ENCODE data around the gene FBLN5. TPM values are rescaled to one million over a fixed set of nuclear protein-coding genes. Genes with fewer than 3 reads are reported as not detected.
A peak's percentile ranks its signal among the peaks of the same experiment; 100 is the strongest.

The FBLN5 gene, protein sequence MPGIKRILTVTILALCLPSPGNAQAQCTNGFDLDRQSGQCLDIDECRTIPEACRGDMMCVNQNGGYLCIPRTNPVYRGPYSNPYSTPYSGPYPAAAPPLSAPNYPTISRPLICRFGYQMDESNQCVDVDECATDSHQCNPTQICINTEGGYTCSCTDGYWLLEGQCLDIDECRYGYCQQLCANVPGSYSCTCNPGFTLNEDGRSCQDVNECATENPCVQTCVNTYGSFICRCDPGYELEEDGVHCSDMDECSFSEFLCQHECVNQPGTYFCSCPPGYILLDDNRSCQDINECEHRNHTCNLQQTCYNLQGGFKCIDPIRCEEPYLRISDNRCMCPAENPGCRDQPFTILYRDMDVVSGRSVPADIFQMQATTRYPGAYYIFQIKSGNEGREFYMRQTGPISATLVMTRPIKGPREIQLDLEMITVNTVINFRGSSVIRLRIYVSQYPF
- total RNA-seq (2014; rRNA removed; shearing (Covaris generic)), result under 0.01 TPM in 1 of 2 replicates, not detected in the other

DNA sequence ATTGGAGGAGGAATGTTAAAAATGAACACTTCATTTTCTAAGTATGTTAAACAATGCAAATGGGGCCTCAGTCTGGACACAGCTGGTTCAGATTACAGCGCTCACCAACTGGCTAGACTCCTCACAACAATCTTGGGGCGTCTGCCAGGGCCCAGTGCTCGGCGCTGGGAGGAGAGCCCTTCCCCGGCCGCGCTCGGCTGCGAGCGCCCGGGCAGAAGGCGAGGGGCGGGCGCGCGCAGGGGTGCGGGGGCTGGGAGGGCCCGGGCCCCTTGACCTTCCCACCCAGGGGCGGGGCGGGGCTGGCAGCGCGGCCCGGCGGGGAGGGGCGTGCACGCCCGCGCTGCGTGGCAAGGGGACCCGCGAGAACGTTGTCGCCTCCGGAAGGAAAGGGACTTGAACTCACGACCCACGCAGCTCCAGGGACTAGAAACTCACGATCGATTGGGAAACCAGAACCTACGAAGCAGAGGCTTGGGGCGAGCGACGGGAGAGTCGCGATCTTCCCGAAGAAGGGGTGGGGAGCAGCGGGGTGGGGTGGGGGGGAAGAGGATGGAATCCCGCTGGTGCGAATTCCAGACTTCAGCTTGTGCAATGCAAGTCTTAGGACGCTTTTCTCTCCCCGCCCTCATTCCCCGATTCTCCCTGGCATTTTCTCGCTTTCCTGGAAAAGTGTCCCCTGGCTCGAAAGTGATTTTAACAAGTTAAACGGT lies at the start of gene FBLN5:
Gene FBLN5, minus strand, starts transcription at position 220 of the 710 bp plus-strand sequence. CDS start 465 bp downstream, outside the sequence.
- DNase-seq (ENCODE audit: low read depth), result peak; percentile 56

DNA sequence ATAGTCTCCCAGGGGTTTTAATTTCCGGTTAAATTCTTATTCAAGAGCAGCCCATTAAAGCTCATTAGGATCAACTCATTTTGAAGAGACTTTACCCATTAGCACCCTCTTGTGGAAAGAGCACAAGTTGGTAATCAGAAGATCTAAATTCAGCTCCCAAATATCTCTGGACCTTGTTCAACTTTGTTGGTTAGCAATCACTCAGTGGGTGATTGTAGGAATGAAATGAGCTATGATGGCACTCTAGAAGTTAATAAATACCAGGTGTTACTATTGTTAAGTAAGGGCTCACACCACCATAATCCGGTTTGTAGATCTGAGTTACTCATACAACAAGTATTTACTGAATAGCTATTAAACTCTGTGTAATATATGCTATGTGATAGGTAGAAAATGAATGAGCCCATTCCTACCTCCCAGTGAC lies 49.5 kb upstream of the FBLN5 start:
- peak; percentile 47 for DNase-seq (ENCODE audit: low read depth)

DNA sequence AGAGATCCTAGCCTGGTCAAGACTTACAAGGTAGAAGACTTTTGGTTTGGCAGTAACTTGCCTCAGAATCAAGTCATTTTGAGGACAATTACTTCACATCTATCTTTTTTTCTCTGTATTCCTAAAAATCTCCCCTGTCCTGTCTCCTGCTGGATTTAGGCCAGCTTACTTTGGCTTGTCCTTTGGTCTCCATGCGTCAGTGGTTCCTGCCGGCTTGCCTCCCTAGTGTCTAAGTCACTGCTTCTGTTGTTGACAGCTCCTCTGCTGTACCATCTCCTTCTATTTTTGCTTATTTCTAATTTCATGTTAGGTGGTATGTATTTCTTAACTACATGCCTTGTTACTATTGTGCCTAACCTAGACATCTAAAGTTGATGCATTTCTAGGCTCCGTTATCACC lies 39.7 kb upstream of the FBLN5 start:
- DNase-seq (ENCODE audit: low read depth), result no peak

DNA sequence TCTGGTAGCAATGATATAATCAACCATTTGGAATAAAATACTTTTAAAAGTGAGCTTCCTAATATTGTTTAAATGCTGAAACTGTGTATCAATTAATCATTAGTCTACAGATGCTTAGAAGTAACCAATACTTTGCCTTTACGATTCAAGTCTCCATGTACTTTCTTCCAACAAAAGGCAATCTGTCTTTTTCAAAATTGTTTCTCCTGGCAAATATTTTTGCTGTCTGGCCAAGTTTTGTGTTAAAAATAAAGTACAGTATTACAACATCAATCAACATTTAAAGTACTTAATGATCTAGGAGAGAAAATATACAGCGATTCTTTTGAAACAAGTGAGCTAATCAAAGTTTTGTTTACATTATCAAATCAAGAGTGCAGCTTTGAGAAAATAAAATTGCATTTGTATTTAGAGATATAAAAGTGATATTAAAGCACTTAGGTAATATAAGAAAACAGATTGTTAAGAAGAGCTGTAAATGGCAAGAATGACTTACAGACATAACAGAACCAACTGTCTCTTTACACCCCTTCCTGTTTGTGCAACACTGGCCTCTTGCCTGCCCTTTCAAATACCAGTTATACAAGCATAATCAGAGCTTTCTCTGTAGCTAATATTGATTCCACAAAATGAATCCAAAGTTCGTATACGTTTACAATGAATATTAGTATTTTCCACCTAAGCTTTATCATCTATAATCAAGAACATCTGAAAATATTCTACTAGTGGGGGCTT lies 38.2 kb upstream of the FBLN5 start:
- DNase-seq (ENCODE audit: low read depth), result no peak

DNA sequence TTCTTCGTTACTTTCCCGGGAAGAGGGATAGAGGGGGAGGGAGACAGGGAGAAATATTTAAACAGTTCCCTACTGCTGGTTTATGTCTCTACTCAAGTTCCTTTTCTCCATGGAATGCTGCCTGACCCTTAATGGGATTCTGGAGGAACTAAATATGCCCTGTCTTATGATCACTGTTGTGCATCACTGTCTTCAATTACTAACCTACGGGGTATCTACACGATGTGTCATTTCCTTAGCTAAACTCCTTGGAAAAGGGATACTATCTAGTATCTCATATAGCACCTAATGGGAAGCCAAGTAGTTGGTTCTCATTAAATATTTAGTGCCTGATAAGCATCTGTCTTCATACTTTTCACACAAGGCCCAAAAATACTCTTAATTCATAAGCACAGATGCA lies 37.5 kb upstream of the FBLN5 start:
- no peak for DNase-seq (ENCODE audit: low read depth)

DNA sequence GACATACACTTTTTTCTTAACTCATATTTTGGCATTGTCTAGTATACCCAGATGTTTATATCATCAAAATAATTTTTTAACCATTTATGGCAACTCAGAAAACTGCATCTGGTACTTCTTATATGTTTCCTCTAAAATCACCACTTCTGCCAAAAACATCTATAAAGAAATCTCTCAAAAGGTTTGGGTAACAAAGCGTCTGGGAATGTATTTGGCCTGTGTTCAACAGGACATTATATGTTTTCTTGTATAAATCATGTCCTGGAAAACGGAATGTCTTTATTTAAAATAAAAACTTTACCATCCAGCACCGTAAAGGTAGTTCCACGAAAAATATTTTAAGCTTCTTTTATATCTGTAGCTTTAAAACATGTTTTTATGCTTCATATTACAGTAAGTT lies 36.1 kb upstream of the FBLN5 start:
- no peak for DNase-seq (ENCODE audit: low read depth)

DNA sequence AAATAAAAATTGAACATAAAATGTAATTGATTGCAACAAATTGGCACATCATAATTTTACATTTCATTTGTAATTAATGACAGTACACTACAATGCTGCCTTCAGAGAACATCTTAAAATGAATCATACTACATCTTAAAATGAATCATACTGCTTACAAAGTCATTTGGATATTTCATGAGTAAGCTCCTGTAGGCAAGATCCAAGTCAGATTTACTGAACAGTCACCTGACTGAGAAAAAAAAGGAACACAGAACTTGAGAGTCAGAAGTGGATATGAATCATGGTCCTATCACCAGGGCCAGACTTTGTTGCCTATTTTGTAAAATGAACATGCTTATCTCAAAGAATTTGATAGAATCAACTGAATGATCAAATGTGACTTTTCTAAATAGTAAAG lies 32.7 kb upstream of the FBLN5 start:
- DNase-seq (ENCODE audit: low read depth), result peak; percentile 81

DNA sequence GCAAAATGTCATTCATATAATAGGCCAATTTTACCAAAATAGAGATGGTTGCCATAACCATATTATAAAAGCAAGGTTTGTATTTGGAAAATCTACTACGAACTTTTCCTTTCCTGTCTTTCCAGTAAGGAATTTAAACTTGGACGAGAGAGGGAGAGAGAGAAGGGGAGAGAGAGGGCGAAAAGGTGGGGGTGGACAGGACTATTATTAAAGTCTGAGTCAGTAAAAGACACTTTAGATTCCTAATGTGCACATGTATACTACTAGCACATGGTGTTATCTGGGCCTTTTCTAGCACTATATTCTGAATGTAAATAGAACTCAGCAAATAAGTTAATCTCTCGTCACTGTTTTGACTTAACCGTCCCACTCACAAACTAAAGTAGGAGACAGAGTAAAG lies 30.4 kb upstream of the FBLN5 start:
- DNase-seq (ENCODE audit: low read depth), result no peak

DNA sequence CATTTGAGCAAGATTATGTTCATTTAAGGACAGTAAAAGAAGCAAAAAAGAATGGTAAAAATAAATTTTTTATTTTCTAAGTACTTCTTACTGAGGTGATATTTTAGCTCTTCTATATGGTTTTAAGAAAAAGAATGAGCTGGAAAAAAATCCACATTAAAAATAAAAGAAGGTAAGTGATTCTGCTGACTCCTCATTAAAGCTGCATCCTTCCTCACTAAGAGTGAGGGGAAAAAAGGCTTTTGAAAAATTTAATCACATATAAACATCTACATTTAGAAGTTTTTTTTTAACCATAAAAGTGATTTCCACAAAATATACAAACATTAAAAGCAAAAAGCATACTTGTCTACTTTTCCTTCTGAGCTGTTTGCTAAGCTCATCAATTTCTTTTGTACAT lies 28.3 kb upstream of the FBLN5 start:
- DNase-seq (ENCODE audit: low read depth), result no peak

DNA sequence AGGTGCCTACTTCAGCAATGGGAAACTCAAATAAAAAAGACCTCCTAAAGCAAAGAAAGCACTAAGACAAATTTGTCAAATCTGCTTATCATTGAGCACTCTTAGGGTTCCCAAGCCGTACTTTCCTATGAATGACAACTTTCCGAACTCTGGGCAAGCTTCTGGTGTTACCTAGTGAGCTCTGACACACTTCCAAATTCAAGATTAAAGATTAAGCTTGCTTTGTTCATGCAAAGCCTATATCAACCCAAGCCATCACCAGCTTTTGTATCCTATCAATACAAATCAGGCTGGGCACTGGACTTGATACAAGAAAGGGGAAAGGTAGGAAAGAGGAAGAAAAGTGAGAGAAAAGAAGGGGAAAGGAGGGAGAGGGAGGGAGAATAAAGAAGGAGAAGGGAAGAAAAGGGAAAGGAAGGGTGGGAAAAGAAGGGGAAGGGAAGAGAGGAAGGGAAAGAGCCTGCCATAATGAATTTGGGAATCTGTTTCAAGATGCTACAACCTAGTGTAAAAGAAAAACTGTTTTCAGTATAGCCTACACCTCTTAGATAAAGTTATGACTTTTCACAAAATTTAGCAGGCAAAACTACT lies 23.8 kb upstream of the FBLN5 start:
- no peak for DNase-seq (ENCODE audit: low read depth)

DNA sequence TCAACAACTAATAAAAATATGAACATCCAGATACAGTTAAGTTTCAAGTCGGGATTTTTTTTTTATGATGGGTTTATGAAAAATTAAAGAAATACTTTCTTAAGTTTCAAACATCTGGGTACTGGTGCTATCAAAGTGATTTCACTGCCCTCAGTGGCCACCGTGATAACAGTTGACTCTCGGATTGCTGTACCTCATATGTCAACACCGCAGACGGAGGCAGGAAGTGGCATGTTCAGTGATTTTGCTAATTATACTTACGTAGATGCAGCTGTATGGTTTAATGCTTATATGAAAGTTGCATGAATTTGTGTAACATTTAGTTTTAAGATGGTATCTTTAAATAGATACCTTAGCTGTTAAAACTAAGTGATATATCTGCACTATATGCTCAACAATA lies 20.8 kb upstream of the FBLN5 start:
- no peak for DNase-seq (ENCODE audit: low read depth)

DNA sequence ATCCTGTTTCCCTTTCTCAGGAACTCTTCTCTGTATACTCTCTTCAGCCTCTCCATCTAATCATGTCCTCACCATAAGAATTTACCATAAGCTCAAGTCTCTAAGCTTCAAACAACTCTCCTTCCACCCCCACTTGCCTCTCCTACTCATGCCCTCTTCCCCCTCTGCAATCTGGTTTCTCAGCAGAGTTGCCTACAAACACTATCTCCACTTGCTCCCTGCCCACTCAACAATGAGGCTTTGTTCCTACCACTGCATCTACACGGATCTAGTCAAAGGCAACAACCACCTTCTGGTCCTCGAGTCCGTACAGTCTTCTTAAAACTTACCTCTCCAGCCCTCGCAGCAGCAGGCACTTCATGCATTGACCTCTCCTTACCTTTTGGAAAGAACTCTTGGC lies 17.2 kb upstream of the FBLN5 start:
- no peak for DNase-seq (ENCODE audit: low read depth)

DNA sequence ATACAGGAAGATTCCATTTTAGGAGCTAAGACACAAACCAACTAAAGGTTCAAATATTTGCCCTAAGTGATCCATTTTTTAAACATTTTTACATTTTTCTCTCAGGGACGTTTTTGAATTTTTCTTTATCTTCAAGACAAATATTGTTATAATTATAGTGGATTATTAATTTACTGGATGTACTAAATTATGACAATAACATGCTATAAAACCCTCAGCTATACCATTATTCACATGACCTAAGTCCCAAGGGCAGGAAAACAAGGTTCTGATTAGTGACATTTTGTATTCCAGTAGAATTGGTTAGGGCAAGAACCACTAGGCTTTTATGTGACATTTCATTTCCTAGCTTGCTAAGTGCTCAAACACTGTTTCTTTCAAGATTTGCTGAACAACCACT lies 16.5 kb upstream of the FBLN5 start:
- DNase-seq (ENCODE audit: low read depth), result no peak

DNA sequence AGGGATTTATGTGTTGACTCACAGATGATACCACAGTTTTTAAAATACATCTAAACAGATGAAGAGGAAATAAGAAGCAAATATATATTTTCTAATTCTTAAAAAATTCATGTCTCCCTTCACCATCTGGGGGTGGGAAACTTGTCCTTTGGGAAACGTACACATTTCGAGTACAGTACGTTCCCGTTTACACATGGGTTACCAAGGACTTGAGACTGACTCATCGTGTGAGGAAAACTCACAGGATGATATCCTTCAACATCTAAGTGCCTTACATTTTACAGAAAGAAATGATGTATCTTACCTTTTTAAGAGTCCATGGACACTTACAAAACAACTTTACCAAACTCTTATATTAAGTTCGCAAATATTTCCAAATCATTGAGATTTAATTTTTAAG lies 16.0 kb upstream of the FBLN5 start:
- no peak for DNase-seq (ENCODE audit: low read depth)

DNA sequence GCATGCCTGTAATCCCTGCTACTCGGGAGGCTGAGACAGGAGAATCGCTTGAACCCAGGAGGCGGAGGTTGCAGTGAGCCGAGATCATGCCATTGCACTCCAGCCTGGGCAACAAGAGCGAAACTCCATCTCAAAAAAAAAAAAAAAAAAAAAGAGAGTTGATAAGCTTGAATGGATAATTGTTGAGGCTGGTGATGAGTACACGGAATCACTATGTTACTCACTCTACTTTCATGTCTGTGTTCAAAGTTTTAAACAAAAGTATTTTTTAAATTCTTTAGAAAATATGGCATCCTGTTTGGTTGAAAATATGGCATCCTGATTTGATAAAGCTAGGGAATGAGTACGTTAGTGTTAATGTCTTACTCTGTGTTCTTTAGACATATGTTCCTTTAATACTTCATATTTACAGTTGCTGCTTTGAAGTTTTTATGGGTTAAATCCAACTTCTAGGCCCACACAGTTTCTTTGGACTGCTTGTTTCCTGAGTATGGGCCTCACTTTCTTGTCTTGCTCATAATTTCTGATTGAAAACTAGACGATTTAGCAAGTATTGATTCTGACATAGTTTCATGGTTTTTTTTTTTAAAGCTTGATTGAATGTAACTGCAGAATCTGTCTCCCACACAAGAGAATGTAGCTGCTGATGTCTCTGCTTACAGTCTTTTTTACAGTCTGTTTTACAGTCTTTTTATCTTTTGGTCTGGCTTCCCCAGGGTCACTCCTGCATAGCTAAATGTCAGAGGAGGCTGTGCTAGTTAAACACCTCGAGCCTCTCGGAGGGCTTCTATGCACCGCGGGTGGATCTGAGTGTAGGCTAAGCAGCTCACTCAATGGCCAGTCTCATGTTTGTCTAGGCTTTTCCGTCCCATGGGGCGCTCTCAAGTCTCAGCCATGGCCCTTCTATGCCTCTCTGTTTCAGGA lies 14.1 kb upstream of the FBLN5 start:
- DNase-seq (ENCODE audit: low read depth), result no peak

DNA sequence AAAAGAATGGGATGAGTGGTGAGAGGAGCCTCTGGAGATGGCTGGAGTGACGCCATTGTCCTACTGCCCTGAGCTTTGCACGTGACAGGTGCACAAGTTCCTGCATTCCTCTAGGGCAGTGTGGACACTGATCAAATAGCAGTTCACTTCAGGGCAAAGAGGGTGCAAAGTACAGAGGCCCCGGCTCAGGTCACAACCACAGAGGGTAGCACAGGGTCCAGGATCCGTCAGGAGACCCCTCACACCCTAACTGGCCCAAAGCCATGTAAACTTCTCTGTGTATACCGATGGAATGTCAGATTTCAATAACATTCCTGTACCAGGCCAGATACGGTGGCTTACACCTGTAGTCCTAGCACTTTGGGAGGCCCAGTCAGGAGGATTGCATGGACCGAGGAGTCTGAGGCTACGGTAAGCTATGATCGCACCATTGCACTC lies 10.4 kb upstream of the FBLN5 start:
- no peak for DNase-seq (ENCODE audit: low read depth)

DNA sequence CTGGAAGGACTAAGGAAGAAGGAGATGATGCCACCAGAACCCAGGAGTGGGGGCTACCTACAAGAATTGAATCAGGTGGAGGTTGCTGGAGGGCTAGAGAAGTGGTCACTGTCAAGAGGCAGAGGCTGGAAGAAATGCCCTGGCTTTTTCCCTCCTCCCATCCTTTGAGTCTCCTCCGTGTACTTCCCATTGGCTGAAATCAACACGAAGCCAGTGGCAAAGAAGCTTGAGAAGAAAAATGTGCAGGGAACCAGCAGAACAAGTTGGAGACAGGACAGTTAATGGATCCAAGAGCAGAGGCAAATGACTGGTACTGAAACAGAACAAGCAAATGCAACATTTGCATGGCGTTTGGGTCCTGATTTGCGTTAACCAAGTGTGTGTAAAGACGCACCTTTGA lies 9.1 kb upstream of the FBLN5 start:
- no peak for DNase-seq (ENCODE audit: low read depth)

DNA sequence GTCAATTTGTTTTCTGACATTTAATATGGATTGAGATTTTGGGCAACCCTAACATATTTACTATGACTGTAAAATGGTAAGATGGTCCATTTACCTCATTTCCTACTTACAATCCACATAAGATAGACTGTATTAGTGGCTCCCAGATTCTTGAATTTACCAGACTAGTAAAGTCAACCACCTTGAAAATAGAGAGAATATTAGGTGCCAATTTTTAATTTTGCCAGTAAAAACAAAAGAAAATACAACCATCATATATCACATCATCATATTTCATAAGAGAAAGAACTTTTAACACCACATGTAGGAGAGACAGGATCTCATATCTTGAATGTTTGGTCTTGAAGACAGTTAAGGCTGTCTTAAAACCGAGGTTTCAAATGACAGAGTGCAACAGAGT lies 7.7 kb upstream of the FBLN5 start:
- no peak for DNase-seq (ENCODE audit: low read depth)

DNA sequence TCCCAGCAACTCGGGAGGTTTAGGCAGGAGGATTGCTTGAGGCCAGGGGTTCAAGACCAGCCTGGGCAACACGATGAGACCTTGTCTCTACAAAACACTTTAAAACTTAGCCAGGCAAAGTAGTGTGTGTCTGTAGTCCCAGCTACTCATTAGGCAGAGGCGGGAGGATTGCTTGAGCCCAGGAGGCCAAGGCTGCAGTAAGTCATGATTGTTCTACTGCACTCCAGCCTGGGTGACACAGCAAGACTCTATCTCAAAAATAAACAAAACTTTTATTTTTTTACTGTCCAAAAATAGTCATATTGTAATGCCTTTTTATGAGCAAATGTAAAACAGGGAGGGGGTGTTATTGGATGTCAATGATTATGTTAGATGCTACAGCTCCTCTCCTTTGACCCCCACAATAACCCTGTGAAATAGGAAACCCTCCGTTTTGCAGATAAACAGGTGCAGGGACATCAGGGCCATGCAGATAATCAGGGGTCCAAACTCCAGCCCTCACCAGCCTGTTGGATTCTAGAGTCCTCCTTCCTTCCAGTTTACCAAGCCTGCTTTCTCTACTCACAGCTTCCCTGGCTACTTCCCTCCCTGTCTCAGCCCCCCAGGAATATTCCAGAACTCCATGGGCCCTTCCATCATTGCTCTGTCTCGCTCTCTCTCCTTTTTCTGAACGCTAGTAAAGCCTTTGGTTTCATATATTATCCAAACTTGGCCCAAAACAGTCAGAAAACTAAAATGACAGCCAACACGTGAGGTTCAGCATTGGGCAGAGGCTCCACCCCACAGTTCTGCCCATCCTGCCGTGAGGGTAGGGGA lies 5.9 kb upstream of the FBLN5 start:
- no peak for DNase-seq (ENCODE audit: low read depth)

Measured in RPMI7951 (cell line).